ENCODE data around the gene ITGB6. TPM values are rescaled to one million over a fixed set of nuclear protein-coding genes. Genes with fewer than 3 reads are reported as not detected.

ITGB6 gene
- total and polyA plus RNA-seq, 2 donors (not counting 3 experiments of a cell fraction or from before 2014, with no cell fraction given), result 0.03 TPM; not detected in 1

DNA sequence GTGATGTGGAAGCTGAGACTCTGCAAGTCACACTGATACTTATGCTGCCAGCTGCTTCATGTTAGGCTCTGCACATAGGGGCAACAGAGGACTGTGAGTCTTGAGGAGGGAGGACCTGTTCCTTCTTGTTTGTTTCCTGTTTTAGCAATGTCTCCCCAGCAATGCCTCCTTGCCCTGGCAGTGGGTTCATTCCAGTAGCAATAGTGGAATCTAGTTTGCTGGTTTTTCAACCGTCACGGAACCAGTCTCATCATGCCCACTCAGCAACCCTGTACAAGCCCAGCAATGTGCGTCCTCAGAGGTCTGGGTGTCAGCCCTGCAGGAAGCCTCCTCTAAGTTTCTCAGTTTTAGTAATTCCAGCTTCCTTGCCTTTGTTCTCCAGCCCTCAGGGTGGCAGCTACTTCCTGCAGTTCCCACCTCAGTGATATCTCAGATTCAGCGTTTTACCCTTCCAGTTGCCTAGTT, 20.5 kb upstream of the ITGB6 start:
- POLR2A ChIA-PET, result no interaction called here
- Histone ChIP-seq H3K9me3 (replicated peaks; ENCODE audit: control insufficient read depth, insufficient read depth, low read length) (no peaks in the 10 kb centered on the region), H3K36me3 (ENCODE audit: control insufficient read depth in 2 of 2, extremely low read depth in 1 of 2, insufficient read depth in 2 of 2, low read length in 2 of 2) (no peaks in the 10 kb centered on the region), H4K20me1 (replicated peaks; ENCODE audit: control insufficient read depth, extremely low read depth, insufficient read depth, low read length) (no peaks in the 10 kb centered on the region), H2AFZ (ENCODE audit: low read depth, low read length) (peak overlapping the region; percentile 85), H3K4me2 (ENCODE audit: insufficient read depth, low read length) (peak overlapping the region; percentile 14), H3K27ac (ENCODE audit: insufficient read depth, low read depth, low read length) (no peak overlapping the region), H3K4me3 (replicated peaks in 1 of 3; ENCODE audit: insufficient read depth in 1 of 3, low read depth in 1 of 3, low read length in 3 of 3) (no peak overlapping the region), H3K27me3 (ENCODE audit: control insufficient read depth in 2 of 2, insufficient read depth in 2 of 2, low read length in 2 of 2) (no peaks in the 10 kb centered on the region), H3K79me2 (ENCODE audit: control insufficient read depth, insufficient read depth, low read length) (no peaks in the 10 kb centered on the region), H3K9me1 (replicated peaks; ENCODE audit: control insufficient read depth, extremely low read depth, insufficient read depth, low read length) (no peaks in the 10 kb centered on the region), H3K9ac (replicated peaks; ENCODE audit: extremely low read depth, insufficient read depth, low read length) (no peak overlapping the region), H3K4me1 (ENCODE audit: control insufficient read depth, extremely low read depth, insufficient read depth, low read length) (peaks cover 46% of the 10 kb centered on the region)
- no TSS peak for BruUV-seq (replicated peaks)
- dilution Hi-C loops (cut with MboI; ENCODE audit: extremely low pct_ligation_motif_present, low sequenced_read_pairs), result no loop called here
- TF ChIP-seq GATA2 (IDR thresholded peaks at IDR 0.05; ENCODE audit: insufficient read depth, insufficient read length, low read depth, low read length) (no peak), JUN (IDR thresholded peaks at IDR 0.05; ENCODE audit: borderline replicate concordance, insufficient read depth, insufficient read length, low read depth) (no peak), POLR2A (IDR thresholded peaks at IDR 0.05; ENCODE audit: low read depth, low read length) (no peak), EZH2 (IDR thresholded peaks at IDR 0.05; ENCODE audit: borderline replicate concordance, low read depth, low read length, severe bottlenecking) (no peak), POLR2AphosphoS5 (IDR thresholded peaks at IDR 0.05; ENCODE audit: insufficient read depth, low read depth, low read length) (no peak), FOS (IDR thresholded peaks at IDR 0.05; ENCODE audit: borderline replicate concordance, insufficient read depth, low read length) (no peak), MYC (IDR thresholded peaks at IDR 0.05; ENCODE audit: low read depth, low read length) (no peak)
- TF ChIP-seq, protein P1, sequence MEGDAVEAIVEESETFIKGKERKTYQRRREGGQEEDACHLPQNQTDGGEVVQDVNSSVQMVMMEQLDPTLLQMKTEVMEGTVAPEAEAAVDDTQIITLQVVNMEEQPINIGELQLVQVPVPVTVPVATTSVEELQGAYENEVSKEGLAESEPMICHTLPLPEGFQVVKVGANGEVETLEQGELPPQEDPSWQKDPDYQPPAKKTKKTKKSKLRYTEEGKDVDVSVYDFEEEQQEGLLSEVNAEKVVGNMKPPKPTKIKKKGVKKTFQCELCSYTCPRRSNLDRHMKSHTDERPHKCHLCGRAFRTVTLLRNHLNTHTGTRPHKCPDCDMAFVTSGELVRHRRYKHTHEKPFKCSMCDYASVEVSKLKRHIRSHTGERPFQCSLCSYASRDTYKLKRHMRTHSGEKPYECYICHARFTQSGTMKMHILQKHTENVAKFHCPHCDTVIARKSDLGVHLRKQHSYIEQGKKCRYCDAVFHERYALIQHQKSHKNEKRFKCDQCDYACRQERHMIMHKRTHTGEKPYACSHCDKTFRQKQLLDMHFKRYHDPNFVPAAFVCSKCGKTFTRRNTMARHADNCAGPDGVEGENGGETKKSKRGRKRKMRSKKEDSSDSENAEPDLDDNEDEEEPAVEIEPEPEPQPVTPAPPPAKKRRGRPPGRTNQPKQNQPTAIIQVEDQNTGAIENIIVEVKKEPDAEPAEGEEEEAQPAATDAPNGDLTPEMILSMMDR (IDR thresholded peaks at IDR 0.05; ENCODE audit: extremely low read depth in 1 of 2, insufficient read depth in 1 of 2, low read depth in 1 of 2, low read length in 2 of 2), result no peak
- TF ChIP-seq, protein P2, sequence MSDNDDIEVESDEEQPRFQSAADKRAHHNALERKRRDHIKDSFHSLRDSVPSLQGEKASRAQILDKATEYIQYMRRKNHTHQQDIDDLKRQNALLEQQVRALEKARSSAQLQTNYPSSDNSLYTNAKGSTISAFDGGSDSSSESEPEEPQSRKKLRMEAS (IDR thresholded peaks at IDR 0.05; ENCODE audit: insufficient read depth, insufficient read length), result no peak
- intact Hi-C loops (cut with micrococcal nuclease), result no loop called here
- FAIRE-seq, result peak; percentile 74
- CTCF ChIA-PET, result interaction anchor here (1.0 to 3.6 kb wide), 9 partner anchors 9 to 774 kb away, joined by 3 to 11 read pairs (median 4); no protein-coding TSS in a partner anchor
- no peak for DNase-seq (ENCODE audit: low read depth, low spot score)
